ENCODE data around the gene DNAJB2. TPM values are rescaled to one million over a fixed set of nuclear protein-coding genes. Genes with fewer than 3 reads are reported as not detected.

DNAJB2 gene
- 15.2 and 17.4 TPM in 2 replicates for total RNA-seq (2014; rRNA removed; shearing (Covaris generic))
- polyA plus RNA-seq (2014; cell fraction: nucleus; rRNA removed) = 17.1 and 22.1 TPM in 2 replicates

- peak; percentile 97 for DNase-seq (ENCODE audit: extremely low read depth, low read depth)
Observed at GRCh38 chr2:219279151-219279915, at the start of gene DNAJB2. Gene DNAJB2, plus strand, starts transcription at chr2:219279366. Its CDS starts 468 bp downstream, at chr2:219279834.

- no peak for DNase-seq (ENCODE audit: extremely low read depth, low read depth)
Observed at GRCh38 chr2:219230059-219230540, 49.1 kb upstream of the DNAJB2 start.

GRCh38 chr2:219234331-219234730 is 44.8 kb upstream of the DNAJB2 start:
- DNase-seq (ENCODE audit: extremely low read depth, low read depth) = no peak

- no peak for DNase-seq (ENCODE audit: extremely low read depth, low read depth)
Observed at GRCh38 chr2:219243291-219243761, 35.8 kb upstream of the DNAJB2 start.

- DNase-seq (ENCODE audit: extremely low read depth, low read depth) = no peak
Observed at GRCh38 chr2:219244789-219245147, 34.4 kb upstream of the DNAJB2 start.

GRCh38 chr2:219245148-219245898 is 33.8 kb upstream of the DNAJB2 start, which contains the start of the genes GLB1L and STK16:
Gene GLB1L, minus strand, starts transcription at chr2:219245444. Its CDS starts 1,871 bp downstream, at chr2:219243573.
Gene STK16, plus strand, starts transcription at chr2:219245479. Its CDS starts 521 bp downstream, at chr2:219246000.
- peak; percentile 90 for DNase-seq (ENCODE audit: extremely low read depth, low read depth)

GRCh38 chr2:219245899-219246230 is 33.3 kb upstream of the DNAJB2 start:
- DNase-seq (ENCODE audit: extremely low read depth, low read depth) = no peak

GRCh38 chr2:219246559-219246958 is 32.6 kb upstream of the DNAJB2 start:
- no peak for DNase-seq (ENCODE audit: extremely low read depth, low read depth)

GRCh38 chr2:219247678-219248642 is 31.2 kb upstream of the DNAJB2 start:
- DNase-seq (ENCODE audit: extremely low read depth, low read depth) = no peak

GRCh38 chr2:219248845-219249202 is 30.3 kb upstream of the DNAJB2 start:
- DNase-seq (ENCODE audit: extremely low read depth, low read depth) = no peak

GRCh38 chr2:219249203-219249980 is 29.8 kb upstream of the DNAJB2 start:
- DNase-seq (ENCODE audit: extremely low read depth, low read depth) = peak; percentile 46

- DNase-seq (ENCODE audit: extremely low read depth, low read depth) = no peak
Observed at GRCh38 chr2:219250049-219250781, 29.0 kb upstream of the DNAJB2 start.

GRCh38 chr2:219251656-219252055 is 27.5 kb upstream of the DNAJB2 start:
- DNase-seq (ENCODE audit: extremely low read depth, low read depth) = no peak

- no peak for DNase-seq (ENCODE audit: extremely low read depth, low read depth)
Observed at GRCh38 chr2:219252084-219252483, 27.1 kb upstream of the DNAJB2 start.

GRCh38 chr2:219252570-219252899 is 26.6 kb upstream of the DNAJB2 start:
- no peak for DNase-seq (ENCODE audit: extremely low read depth, low read depth)

GRCh38 chr2:219252900-219253752 is 26.0 kb upstream of the DNAJB2 start, which contains the start of gene TUBA4B:
Gene TUBA4B, plus strand, starts transcription at chr2:219253243. Its CDS starts 165 bp downstream, at chr2:219253408.
- DNase-seq (ENCODE audit: extremely low read depth, low read depth) = no peak

- peak; percentile 78 for DNase-seq (ENCODE audit: extremely low read depth, low read depth)
Observed at GRCh38 chr2:219253753-219254589, 25.2 kb upstream of the DNAJB2 start, which contains the start of gene TUBA4A. Gene TUBA4A, minus strand, starts transcription at chr2:219253918. Its CDS starts 60 bp downstream, at chr2:219253858.
